Effector CD4-positive, alpha-beta T cell (primary cell): ENCODE measurements around the gene STARD3NL.
"Not testable (repeated sequence)": the region's sequence is repeated elsewhere in the genome, so short reads cannot be mapped to it uniquely, and the experiment has no call there.

Experiments
- DNase-seq: peaks from one replicate; pipeline ENCODE4 v3.0.0-alpha.2; 2020

STARD3NL gene

GRCh38 chr7:38270405-38270804, 92.4 kb downstream of the STARD3NL start:
- DNase-seq: not testable (repeated sequence)

DNA sequence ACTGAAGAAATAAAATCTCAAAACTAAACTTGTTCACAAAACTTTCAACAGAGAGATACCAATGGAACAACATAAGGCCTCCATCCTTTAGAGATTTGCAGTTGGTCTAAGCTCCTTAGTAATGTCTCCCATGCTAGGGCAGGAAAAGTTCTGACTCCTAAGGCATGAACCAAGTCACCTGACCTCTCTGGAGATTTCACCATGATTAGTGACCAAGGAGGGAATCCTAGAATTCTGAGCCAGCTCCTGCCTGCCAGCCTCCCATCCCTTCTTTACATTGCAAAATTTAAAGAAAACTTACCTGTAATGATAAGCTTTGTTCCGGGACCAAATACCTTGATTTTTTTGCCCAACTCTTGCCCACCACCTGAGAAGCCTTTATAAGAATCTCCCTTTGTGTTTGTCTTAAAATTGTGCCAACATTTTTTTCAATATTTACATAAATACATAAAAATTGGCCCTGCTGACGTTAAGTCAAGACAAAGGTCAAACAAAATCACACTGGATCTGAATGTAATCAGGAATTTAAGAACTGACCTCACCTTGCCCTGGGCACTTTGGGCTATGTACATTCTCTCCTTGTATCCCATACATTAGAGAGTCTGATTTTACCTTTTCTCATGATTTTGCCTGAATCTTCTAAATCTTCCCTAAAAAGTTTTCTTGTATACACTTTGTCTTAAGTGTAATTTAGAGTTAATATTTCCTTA, 95.4 kb downstream of the STARD3NL start, which contains the start of gene TARP:
Gene TARP, minus strand, starts transcription at position 351 of the 710 bp plus-strand sequence.
- DNase-seq: no peak

DNA sequence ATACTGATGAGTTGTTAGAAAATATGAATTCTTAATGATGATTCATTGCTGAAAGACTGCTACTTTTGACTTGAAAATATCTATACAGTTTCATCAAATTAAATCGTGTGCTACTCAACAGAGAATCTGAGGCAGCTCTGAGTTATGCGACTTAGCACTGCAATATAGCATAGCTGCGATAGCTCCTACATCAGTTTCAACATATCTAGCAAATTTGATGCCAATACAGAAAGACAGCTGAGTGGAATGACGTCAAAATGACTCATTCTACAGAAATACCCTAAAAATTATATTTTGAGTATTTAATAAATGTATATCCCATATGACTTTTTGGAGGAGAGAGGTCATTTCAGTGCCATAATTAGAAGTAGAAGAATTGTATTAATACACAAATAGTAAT, 96.4 kb downstream of the STARD3NL start:
- DNase-seq: no peak

DNA sequence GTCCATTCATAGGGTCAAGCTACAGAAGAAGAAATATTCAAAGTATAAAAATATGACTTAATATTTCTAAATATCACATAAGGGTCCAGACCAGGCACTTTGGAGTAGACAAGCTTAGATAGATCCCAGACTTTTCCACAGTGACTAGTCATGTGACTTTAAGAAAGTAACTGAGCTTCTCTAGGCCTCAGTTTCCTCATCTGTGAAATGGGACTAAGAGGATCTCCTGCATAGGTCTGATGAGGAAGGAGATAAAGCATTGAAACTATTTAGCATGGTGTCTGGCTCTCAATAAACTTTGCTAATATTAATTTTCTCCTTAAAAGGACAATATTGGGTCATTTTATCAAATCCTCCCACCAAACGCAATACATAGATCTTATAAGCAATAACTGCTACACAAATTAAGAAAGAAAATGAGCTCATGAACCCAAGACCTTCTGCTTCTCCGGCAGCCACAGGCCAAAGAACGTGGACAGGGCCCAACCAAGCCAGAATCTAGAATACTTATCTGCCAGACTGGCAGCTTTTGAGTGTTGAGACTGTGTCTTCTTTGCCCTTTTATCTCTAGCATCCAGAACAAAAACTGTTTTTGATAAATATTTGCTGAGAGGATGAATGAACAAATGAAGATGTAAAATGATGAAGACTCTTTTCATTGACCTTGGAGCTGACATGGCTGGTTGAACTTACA, 97.0 kb downstream of the STARD3NL start:
- no peak for DNase-seq

DNA sequence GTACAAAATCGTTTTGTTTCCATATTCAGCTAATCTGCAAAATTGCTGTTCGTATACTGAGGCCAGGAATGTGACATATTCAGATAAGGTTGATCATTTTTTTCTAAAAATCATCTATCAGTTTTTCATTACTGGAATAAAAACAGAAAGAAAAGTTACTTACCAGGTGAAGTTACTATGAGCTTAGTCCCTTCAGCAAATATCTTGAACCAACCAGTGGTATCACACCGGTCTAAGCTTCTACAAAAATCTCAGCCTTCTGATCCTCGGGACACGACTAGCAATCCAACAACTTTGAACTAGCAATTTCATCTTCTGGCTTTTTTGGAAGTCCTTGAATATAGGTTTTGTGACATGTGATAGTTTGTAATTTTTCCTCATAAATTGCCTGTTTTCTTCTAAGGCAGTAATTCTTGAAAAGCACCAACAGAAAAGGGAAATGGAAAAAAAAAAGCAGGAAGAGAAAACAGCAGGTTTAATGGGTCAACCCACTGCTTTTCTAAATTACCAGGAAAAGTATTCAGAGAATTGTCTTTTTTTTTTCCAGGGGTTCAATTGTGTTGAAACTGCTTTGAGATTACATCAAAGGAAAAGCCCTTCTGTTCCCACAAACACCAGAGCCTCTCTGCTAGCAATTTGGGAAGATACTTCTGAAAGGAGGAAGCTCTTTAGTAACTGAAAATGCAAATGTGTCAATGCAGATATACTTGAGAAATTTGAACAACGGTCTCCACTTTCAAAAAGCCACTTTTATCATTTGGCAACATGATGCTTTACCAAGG, 98.2 kb downstream of the STARD3NL start:
- no peak for DNase-seq

DNA sequence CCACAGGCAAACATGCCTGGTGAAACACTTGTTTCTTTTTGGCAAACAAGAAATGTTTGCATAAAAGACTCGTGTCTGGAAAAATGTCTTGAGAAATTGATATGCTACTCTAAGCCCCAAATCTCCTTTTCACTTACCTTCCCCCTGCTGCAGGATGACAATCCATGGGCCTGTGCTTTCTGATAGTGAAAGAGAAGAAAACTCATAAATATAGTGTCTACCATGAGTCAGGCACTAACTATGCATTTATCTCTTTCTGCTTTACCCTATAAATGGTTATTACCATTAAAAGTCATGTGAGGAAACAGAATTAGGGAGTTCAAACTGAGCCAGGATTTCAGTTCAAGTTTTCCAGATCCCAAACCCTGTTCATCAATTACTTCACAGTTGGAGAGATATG, 102.0 kb downstream of the STARD3NL start:
- no peak for DNase-seq
